ENCODE measurements around the gene SLC8A2.

DNA sequence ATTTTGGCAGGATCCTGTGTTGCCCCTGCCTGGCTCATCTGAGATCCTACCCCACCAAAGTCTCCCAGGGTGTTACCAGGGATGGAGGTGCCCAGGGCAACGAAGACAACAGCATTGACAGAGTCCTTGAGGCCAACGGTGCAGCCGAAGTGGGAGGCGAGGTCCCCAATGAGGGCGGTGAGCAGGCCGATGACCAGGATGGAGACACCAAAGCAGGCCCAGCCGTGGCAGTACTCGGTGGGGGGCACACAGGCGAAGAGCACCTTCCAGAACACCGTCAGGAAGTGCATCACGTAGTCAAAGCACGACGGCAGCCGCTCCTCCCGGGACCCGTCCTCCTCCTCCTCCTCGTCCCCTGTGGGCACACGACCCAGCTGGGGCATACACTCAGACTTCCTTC lies 39.6 kb downstream of the SLC8A2 start:
- TF ChIP-seq, protein P1, sequence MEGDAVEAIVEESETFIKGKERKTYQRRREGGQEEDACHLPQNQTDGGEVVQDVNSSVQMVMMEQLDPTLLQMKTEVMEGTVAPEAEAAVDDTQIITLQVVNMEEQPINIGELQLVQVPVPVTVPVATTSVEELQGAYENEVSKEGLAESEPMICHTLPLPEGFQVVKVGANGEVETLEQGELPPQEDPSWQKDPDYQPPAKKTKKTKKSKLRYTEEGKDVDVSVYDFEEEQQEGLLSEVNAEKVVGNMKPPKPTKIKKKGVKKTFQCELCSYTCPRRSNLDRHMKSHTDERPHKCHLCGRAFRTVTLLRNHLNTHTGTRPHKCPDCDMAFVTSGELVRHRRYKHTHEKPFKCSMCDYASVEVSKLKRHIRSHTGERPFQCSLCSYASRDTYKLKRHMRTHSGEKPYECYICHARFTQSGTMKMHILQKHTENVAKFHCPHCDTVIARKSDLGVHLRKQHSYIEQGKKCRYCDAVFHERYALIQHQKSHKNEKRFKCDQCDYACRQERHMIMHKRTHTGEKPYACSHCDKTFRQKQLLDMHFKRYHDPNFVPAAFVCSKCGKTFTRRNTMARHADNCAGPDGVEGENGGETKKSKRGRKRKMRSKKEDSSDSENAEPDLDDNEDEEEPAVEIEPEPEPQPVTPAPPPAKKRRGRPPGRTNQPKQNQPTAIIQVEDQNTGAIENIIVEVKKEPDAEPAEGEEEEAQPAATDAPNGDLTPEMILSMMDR (IDR thresholded peaks at IDR 0.05): no peak
- TF ChIP-seq POLR2A (IDR thresholded peaks at IDR 0.05; ENCODE audit: low read depth): no peak
- no peak for TF ChIP-seq EP300 (IDR thresholded peaks at IDR 0.05)
